ENCODE results near the gene SLC6A19.
"Not testable (repeated sequence)": the region's sequence is repeated elsewhere in the genome, so short reads cannot be mapped to it uniquely, and the experiment has no call there.

SLC6A19 gene

GRCh38 chr5:1262381-1262780 lies 61.0 kb downstream of the SLC6A19 start:
- no peaks in the 10 kb centered on the region for H3K9me3 Mint-ChIP-seq
- no peak overlapping the region for H3K27ac Mint-ChIP-seq
- TF ChIP-seq, protein P1, sequence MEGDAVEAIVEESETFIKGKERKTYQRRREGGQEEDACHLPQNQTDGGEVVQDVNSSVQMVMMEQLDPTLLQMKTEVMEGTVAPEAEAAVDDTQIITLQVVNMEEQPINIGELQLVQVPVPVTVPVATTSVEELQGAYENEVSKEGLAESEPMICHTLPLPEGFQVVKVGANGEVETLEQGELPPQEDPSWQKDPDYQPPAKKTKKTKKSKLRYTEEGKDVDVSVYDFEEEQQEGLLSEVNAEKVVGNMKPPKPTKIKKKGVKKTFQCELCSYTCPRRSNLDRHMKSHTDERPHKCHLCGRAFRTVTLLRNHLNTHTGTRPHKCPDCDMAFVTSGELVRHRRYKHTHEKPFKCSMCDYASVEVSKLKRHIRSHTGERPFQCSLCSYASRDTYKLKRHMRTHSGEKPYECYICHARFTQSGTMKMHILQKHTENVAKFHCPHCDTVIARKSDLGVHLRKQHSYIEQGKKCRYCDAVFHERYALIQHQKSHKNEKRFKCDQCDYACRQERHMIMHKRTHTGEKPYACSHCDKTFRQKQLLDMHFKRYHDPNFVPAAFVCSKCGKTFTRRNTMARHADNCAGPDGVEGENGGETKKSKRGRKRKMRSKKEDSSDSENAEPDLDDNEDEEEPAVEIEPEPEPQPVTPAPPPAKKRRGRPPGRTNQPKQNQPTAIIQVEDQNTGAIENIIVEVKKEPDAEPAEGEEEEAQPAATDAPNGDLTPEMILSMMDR (IDR thresholded peaks at IDR 0.05; ENCODE audit: unreplicated experiment in 3 of 3) = no peak
- peaks cover 18% of the 10 kb centered on the region for H3K27me3 Mint-ChIP-seq (ENCODE audit: low read depth)
- no peak overlapping the region for H3K4me3 Mint-ChIP-seq
- no peaks in the 10 kb centered on the region for H3K36me3 Mint-ChIP-seq (ENCODE audit: low read depth)
- no peaks in the 10 kb centered on the region for H3K4me1 Mint-ChIP-seq

DNA sequence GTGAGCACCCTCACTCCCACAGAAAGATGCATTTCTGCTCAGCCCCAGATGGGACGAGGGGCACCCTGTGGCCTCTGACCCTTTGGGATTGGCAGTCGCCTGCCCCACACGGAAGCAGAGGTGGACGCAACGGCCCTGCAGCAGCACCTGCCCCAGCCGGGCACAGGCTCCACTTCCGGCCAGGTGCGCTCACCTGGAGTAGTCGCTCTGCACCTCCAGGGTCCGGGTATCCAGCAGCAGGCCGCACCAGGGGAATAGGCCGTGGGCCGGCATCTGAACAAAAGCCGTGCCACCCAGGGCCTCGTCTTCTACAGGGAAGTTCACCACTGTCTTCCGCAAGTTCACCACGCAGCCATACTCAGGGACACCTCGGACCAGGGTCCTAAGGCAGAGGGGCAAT lies 62.8 kb downstream of the SLC6A19 start:
- no peak overlapping the region for H3K27ac Mint-ChIP-seq
- no peaks in the 10 kb centered on the region for H3K36me3 Mint-ChIP-seq (ENCODE audit: low read depth)
- H3K27me3 Mint-ChIP-seq (ENCODE audit: low read depth) = peaks cover 14% of the 10 kb centered on the region
- H3K4me3 Mint-ChIP-seq = no peak overlapping the region
- no peaks in the 10 kb centered on the region for H3K4me1 Mint-ChIP-seq
- H3K9me3 Mint-ChIP-seq = no peaks in the 10 kb centered on the region
- TF ChIP-seq, protein P1 (IDR thresholded peaks at IDR 0.05; ENCODE audit: unreplicated experiment in 3 of 3) = no peak

DNA sequence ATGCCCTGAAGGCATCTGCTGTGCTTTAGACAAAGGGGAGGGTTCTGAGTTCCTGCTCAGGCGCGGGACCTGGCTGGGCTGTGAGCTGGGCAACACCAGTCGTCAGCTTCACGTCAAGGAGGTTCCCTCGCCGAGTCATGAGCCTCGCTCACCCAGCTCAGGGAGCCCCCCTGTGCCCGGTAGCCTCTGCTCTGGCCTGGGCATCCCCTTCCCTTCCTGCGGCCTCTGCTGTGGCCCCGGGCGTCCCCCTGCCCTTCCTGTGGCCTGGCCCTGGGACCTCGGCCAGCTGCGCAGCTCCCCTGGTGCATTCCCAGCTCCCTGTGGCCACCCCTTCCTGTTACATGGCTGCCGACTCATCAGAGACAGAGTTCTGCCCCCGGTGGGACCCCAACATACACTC lies 63.6 kb downstream of the SLC6A19 start:
- no peaks in the 10 kb centered on the region for H3K4me1 Mint-ChIP-seq
- H3K4me3 Mint-ChIP-seq = no peak overlapping the region
- H3K36me3 Mint-ChIP-seq (ENCODE audit: low read depth) = no peaks in the 10 kb centered on the region
- TF ChIP-seq, protein P1 (IDR thresholded peaks at IDR 0.05; ENCODE audit: unreplicated experiment in 3 of 3) = no peak
- no peak overlapping the region for H3K27ac Mint-ChIP-seq
- H3K9me3 Mint-ChIP-seq = no peaks in the 10 kb centered on the region
- peaks cover 14% of the 10 kb centered on the region for H3K27me3 Mint-ChIP-seq (ENCODE audit: low read depth)

DNA sequence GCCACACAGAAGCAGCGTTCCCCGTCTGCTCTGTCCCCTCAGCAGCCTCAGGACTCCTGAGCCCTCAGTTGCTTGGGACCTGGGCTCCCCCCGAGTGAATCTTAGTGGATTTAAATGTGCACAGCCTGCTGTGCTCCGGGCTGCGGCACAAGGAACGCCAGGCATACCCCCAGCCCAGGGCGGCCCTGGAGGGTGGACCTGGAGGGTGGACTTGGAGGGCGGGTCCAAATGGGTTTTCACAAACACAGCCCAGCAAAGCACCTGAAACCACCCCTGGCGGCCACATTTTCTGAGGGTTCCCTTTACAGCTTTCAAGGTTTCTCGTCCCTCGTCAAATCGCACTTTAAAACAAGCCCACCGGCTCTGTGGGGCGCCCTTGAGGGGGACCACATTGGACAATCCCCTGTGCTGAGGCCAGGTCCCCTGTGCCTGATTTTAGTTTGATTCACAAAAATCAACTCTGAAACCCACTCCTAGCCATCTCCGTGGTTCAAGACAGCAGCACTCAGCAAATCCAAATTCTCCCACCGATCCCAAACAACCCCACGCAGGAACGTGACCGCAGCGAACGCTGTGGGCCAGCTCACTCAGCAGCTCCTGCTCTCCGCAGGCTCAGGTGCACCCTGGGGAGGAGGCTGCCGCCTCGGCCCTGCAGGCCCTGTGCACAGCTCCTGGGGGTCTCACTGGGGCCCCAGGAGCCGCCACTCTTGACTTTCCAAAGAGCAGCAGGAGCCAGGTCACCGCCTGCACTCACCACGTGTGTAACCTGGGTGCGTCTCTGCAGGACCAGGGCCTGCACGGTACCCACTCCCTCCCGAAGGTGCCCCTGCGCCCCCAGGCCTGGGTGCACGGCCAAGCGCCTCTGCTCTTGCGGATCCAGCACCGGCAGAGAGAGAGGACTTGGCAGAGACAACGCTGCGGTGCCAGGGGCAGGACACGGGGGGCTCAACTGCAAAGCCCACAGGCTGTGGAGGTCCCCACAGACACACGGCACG lies 64.4 kb downstream of the SLC6A19 start:
- Mint-ChIP-seq H3K27ac (no peak overlapping the region), H3K9me3 (no peaks in the 10 kb centered on the region), H3K36me3 (ENCODE audit: low read depth) (no peaks in the 10 kb centered on the region), H3K27me3 (ENCODE audit: low read depth) (peaks cover 11% of the 10 kb centered on the region), H3K4me3 (no peak overlapping the region), H3K4me1 (no peaks in the 10 kb centered on the region)
- TF ChIP-seq, protein P1 (IDR thresholded peaks at IDR 0.05; ENCODE audit: unreplicated experiment in 3 of 3) = no peak

DNA sequence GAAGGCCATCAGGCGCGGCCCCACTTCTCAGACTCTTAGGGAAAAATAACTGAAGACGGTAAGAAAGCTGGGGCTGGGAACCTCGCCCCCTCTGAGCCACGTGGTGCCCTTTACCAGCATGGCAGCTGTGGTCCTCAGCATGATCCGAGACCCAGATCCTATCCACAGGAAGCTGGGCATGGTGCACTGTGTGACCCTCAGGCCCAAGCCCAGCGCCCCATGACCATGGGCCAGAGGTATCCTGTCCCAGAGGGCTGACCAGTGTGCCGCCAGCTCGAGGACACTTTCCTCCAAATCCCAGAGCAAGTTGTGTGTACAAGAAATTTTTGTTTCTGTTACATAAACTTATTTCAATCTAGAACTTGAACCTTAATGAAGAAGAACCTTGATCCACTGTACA lies 65.4 kb downstream of the SLC6A19 start:
- TF ChIP-seq, protein P1 (IDR thresholded peaks at IDR 0.05; ENCODE audit: unreplicated experiment in 3 of 3) = no peak
- H3K4me3 Mint-ChIP-seq = no peak overlapping the region
- H3K9me3 Mint-ChIP-seq = no peaks in the 10 kb centered on the region
- H3K27ac Mint-ChIP-seq = no peak overlapping the region
- no peaks in the 10 kb centered on the region for H3K4me1 Mint-ChIP-seq
- peaks cover 6% of the 10 kb centered on the region for H3K27me3 Mint-ChIP-seq (ENCODE audit: low read depth)
- no peaks in the 10 kb centered on the region for H3K36me3 Mint-ChIP-seq (ENCODE audit: low read depth)

DNA sequence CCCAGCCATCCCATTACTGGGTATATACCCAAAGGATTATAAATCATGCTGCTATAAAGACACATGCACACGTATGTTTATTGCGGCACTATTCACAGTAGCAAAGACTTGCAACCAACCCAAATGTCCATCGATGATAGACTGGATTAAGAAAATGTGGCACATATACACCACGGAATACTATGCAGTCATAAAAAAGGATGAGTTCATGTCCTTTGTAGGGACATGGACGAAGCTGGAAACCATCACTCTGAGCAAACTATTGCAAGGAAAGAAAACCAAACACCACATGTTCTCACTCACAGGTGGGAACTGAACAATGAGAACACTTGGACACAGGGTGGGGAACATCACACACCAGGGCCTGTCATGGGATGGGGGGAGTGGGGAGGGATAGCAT lies 66.1 kb downstream of the SLC6A19 start:
- H3K4me1 Mint-ChIP-seq; H3K27ac Mint-ChIP-seq; H3K36me3 Mint-ChIP-seq (ENCODE audit: low read depth); H3K9me3 Mint-ChIP-seq; H3K4me3 Mint-ChIP-seq; H3K27me3 Mint-ChIP-seq (ENCODE audit: low read depth): not testable (repeated sequence)

Data from nephron (organoid).